PFSK-1 (cell line): ENCODE measurements around the gene SKI.

ENCODE experiments used
- FOXP2 ChIP-seq: optimal IDR thresholded peaks from 2 replicates; pipeline ENCODE3; 2011; ENCODE audit warnings: borderline replicate concordance, control low read depth, inconsistent platforms; ENCODE audit not compliant: insufficient read depth; ENCODE audit errors: extremely low read length, extremely low read depth
- POLR2AphosphoS5 ChIP-seq: IDR thresholded peaks from 2 replicates; pipeline ENCODE4 v1.6.1; 2012; ENCODE audit warnings: low read depth, mild to moderate bottlenecking, control low read depth, low read length, moderate library complexity
- REST ChIP-seq, 2 experiments: IDR thresholded peaks; 2 replicates each; pipeline versions ENCODE4 v1.6.1 to v1.8.0; 2011 to 2012; ENCODE audit warnings: low read depth in 2 of 2, low read length in 2 of 2, control low read depth in 1 of 2, inconsistent platforms in 1 of 2, mild to moderate bottlenecking in 1 of 2, moderate library complexity in 1 of 2; ENCODE audit not compliant: insufficient read depth in 1 of 2
- SIN3A ChIP-seq: IDR thresholded peaks from 2 replicates; pipeline ENCODE4 v1.6.1; 2012; ENCODE audit warnings: mild to moderate bottlenecking, low read length, moderate library complexity, borderline replicate concordance; ENCODE audit not compliant: insufficient read depth
- TAF1 ChIP-seq: IDR thresholded peaks from 2 replicates; pipeline ENCODE4 v1.6.1; 2012; ENCODE audit warnings: low read length, control low read depth, borderline replicate concordance; ENCODE audit not compliant: insufficient read depth

SKI gene

GRCh38 chr1:2313651-2314261 lies 85.6 kb downstream of the SKI start:
- TF ChIP-seq SIN3A = no peak
- TF ChIP-seq TAF1 = no peak
- no peak for TF ChIP-seq FOXP2
- TF ChIP-seq REST (IDR thresholded peaks at IDR 0.05; ENCODE audit: insufficient read depth in 1 of 2, low read depth in 2 of 2, low read length in 2 of 2) = no peak
- no peak for TF ChIP-seq POLR2AphosphoS5

- TF ChIP-seq POLR2AphosphoS5 (no peak), SIN3A (no peak), FOXP2 (no peak), REST (IDR thresholded peaks at IDR 0.05; ENCODE audit: insufficient read depth in 1 of 2, low read depth in 2 of 2, low read length in 2 of 2) (no peak), TAF1 (no peak)
Observed at GRCh38 chr1:2314273-2314802, 86.2 kb downstream of the SKI start.

GRCh38 chr1:2314803-2315673 lies 86.9 kb downstream of the SKI start:
- TF ChIP-seq POLR2AphosphoS5 (no peak), SIN3A (no peak), FOXP2 (no peak), TAF1 (no peak), REST (IDR thresholded peaks at IDR 0.05; ENCODE audit: insufficient read depth in 1 of 2, low read depth in 2 of 2, low read length in 2 of 2) (no peak)

GRCh38 chr1:2315674-2316450 lies 87.7 kb downstream of the SKI start:
- TF ChIP-seq FOXP2 (no peak), SIN3A (no peak), TAF1 (no peak), POLR2AphosphoS5 (no peak), REST (IDR thresholded peaks at IDR 0.05; ENCODE audit: insufficient read depth in 1 of 2, low read depth in 2 of 2, low read length in 2 of 2) (no peak)
